Measurements from ENCODE around the gene C16orf96.
A peak's percentile ranks its signal among the peaks of the same experiment; 100 is the strongest.

C16orf96 gene

GRCh38 chr16:4624015-4624826 is 68.1 kb downstream of the C16orf96 start, which contains the start of gene MGRN1:
TSS of gene MGRN1 (plus strand) at chr16:4624826. CDS start at chr16:4624961, 135 bp downstream.
- peak; percentile 82 for DNase-seq

GRCh38 chr16:4624827-4625559 is 68.9 kb downstream of the C16orf96 start:
- no peak for DNase-seq

- DNase-seq, result no peak
Measured at GRCh38 chr16:4625560-4626159, 69.5 kb downstream of the C16orf96 start.

- no peak for DNase-seq
Measured at GRCh38 chr16:4626396-4626795, 70.3 kb downstream of the C16orf96 start.

GRCh38 chr16:4628283-4628682 is 72.1 kb downstream of the C16orf96 start:
- DNase-seq, result no peak

GRCh38 chr16:4631444-4631843 is 75.3 kb downstream of the C16orf96 start:
- no peak for DNase-seq

GRCh38 chr16:4633910-4634635 is 77.9 kb downstream of the C16orf96 start:
- DNase-seq, result no peak

- DNase-seq, result no peak
Measured at GRCh38 chr16:4634768-4635167, 78.6 kb downstream of the C16orf96 start.

GRCh38 chr16:4636196-4636595 is 80.1 kb downstream of the C16orf96 start:
- DNase-seq, result no peak

GRCh38 chr16:4637501-4638166 is 81.5 kb downstream of the C16orf96 start:
- DNase-seq, result no peak

- DNase-seq, result no peak
Measured at GRCh38 chr16:4639899-4640509, 83.9 kb downstream of the C16orf96 start.

- DNase-seq, result no peak
Measured at GRCh38 chr16:4640572-4641305, 84.6 kb downstream of the C16orf96 start.

GRCh38 chr16:4641306-4641687 is 85.2 kb downstream of the C16orf96 start:
- DNase-seq, result no peak

GRCh38 chr16:4641895-4642294 is 85.8 kb downstream of the C16orf96 start:
- DNase-seq, result no peak

GRCh38 chr16:4646773-4647643 is 90.9 kb downstream of the C16orf96 start:
- DNase-seq, result no peak

GRCh38 chr16:4647644-4647980 is 91.5 kb downstream of the C16orf96 start:
- no peak for DNase-seq

- no peak for DNase-seq
Measured at GRCh38 chr16:4648917-4649316, 92.8 kb downstream of the C16orf96 start.

- DNase-seq, result no peak
Measured at GRCh38 chr16:4649744-4650442, 93.8 kb downstream of the C16orf96 start.

All from NCI-H1436 treated with DMSO at 0.1 percent for 48 hours (cell line).